Fibroblast of pulmonary artery (primary cell): ENCODE results near the gene TMEM252.
A peak's percentile ranks its signal among the peaks of the same experiment; 100 is the strongest.

Experiments
- DNase-seq: peaks from one replicate; pipeline ENCODE4 v3.0.0-alpha.2; 2010; ENCODE audit warnings: low read depth
- H3K4me3 ChIP-seq: replicated peaks from 2 replicates; pipeline ENCODE4 v1.5.1; 2011; ENCODE audit warnings: low read depth, mild to moderate bottlenecking, control low read depth, low read length, moderate library complexity
- TF ChIP-seq, protein P1 (sequence below): IDR thresholded peaks from 2 replicates; pipeline ENCODE4 v1.5.1; 2011; ENCODE audit warnings: mild to moderate bottlenecking, control low read depth, low read length, inconsistent platforms; ENCODE audit errors: missing control alignments

Gene TMEM252

DNA sequence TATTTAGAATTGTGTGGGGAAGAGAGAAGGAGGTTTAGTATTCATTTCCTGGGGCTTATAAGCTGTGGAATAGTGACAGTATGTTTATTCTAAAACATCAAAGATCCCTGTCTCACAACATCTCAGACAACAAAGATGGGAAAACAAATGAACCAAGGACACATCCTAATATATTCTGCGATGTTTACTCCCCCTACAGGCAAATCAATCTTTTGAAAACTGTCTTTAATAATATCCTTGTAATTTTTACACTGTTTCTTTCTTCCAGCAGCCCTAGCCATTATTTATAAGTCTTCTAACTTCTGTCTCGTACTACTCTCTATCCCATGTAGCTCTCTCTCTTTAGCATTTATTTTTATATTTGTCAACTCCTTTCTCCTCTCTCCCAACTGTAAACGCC lies 33.5 kb upstream of the TMEM252 start:
- TF ChIP-seq, protein P1, sequence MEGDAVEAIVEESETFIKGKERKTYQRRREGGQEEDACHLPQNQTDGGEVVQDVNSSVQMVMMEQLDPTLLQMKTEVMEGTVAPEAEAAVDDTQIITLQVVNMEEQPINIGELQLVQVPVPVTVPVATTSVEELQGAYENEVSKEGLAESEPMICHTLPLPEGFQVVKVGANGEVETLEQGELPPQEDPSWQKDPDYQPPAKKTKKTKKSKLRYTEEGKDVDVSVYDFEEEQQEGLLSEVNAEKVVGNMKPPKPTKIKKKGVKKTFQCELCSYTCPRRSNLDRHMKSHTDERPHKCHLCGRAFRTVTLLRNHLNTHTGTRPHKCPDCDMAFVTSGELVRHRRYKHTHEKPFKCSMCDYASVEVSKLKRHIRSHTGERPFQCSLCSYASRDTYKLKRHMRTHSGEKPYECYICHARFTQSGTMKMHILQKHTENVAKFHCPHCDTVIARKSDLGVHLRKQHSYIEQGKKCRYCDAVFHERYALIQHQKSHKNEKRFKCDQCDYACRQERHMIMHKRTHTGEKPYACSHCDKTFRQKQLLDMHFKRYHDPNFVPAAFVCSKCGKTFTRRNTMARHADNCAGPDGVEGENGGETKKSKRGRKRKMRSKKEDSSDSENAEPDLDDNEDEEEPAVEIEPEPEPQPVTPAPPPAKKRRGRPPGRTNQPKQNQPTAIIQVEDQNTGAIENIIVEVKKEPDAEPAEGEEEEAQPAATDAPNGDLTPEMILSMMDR = peak; percentile 9
- no peak overlapping the region for H3K4me3 ChIP-seq
- DNase-seq = no peak

DNA sequence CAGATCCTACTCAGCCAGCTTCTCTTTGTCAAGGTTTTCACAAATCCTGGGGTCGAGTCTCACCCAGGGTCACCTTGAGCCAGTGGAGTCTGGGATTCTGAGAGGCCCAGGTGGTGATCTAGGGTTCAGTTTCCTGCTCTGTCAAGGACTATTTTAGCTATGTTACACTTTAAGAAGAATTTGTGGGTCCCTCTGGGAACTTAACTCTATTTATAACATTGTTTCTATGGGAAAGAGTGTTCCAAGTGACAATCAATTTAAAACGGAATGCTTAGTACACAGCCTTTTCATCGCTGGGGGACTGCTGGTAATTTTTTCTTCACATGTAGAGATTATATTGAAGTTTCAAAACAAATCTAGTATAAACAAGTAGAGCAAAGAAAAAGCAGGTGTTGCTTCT lies 26.9 kb upstream of the TMEM252 start:
- no peak overlapping the region for H3K4me3 ChIP-seq
- TF ChIP-seq, protein P1 = no peak

DNA sequence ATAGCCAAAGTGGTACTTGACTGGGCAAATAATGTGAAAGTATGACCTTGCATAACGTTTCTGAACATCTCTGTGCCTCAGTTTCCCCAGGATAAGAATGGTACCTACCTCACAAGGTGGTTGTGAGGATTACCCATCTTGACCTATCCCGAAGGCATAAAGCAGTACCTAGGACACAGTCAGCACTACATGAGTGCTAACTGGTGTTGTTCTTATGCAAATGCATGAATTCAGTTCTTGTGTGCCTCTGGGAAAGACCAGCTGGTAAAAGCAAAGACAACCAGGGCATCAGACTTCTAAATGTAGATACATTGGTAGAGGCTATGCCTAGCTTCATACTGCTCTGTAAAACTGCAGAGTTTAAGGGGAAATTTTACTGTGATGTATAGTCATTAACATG lies 21.8 kb upstream of the TMEM252 start:
- TF ChIP-seq, protein P1 = no peak
- DNase-seq = no peak

More for the DNA sequence above, 26.9 kb upstream of the TMEM252 start:
- no peak for DNase-seq

DNA sequence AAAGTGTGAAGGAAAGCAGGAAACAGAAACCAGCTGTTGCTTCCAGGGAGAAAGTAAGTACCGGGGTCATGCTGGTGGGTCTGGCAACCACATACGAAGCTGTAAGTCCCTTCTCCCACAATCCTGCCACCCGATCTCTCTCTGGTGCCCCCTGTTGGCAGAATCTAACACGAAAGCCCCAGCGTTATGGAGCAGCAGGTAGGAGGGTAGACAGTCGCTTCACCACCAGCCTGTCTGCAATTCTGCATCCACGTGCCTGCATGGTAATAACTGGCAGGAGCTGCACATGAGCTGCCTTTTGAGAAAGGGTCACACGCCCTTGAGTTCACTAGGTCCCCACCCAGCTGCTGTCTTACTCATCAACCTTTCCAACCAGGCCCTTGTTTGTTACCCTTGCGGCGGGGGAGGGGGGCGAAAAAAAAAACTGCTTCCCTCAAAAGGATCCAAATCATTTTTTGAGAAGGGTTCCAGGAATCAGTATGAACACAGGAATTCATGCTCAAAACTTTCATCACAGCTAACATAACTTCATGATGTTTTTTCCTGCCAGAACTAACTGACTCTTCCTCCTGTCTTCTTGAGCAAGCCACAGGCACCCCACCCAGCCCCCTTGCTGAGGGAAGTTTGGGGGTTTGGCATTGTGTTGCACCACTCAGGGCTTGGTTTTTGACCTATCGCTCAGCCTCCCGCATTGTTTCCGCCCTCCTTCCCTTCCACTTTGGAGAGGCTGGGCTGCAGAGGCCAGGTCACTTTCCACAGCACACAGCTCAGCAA lies 19.6 kb upstream of the TMEM252 start:
- no peak overlapping the region for H3K4me3 ChIP-seq
- peak; percentile 29 for DNase-seq
- TF ChIP-seq, protein P1 = peak; percentile 30

More for the DNA sequence above, 21.8 kb upstream of the TMEM252 start:
- no peak overlapping the region for H3K4me3 ChIP-seq

DNA sequence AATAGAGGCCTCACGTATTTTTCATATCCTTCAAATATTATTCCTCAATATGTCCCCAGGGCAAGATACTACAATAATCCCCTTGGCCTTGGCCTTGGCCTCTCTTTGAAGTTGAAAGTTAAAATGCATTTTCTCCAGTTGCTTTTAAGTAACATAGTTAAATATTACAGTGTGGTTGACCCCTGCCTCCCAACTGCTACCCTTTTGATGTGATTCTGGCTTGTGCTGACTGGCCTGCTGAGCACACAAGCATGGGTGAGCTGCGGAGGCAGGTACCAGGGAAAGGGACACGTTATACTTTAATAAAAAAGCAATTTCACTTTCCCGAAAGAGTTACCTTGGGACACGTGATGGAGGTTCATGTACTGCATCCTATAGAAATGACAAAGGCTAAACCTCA lies 17.9 kb upstream of the TMEM252 start:
- DNase-seq = no peak
- no peak overlapping the region for H3K4me3 ChIP-seq
- TF ChIP-seq, protein P1 = no peak

DNA sequence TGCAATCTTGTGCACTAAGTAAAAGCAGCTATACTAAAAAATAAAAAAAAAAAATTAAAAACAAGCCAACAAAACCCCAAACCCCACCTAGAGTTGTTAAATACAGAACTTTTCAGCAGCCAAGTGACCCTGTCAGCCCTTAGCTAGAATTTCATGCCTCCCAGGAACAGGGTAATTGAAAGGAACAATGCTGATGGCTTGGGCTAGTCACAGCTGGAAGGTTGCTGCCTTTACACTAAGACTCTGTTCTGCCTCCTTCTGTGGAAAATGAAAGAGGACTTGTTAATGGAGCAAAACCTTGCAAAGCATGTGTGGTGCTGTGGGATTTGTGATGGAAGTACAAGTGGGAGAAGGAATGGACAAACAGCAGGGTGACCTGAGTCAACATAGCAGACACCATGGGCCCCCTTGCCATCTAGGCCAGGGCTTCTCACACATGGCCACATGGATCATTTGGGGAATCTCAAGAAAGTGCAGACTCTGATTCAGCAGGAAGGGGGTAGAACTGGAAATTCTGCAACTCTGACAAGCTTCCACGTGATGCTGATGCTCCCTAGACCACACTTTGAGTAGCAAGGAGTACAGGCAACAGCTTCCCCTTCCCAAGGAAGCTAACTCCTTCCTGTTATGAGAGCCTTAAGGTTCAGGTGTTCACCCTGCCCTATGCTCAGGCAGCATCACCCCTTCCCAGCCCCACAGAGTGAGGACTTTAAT lies 14.9 kb upstream of the TMEM252 start:
- DNase-seq = no peak
- TF ChIP-seq, protein P1 = no peak

More for the DNA sequence above, 14.9 kb upstream of the TMEM252 start:
- no peak overlapping the region for H3K4me3 ChIP-seq
